K562 (cell line): ENCODE results near the gene KYAT1. TPM values are rescaled to one million over a fixed set of nuclear protein-coding genes. Genes with fewer than 3 reads are reported as not detected.
A peak's percentile ranks its signal among the peaks of the same experiment; 100 is the strongest.

Source experiments
- BHLHE40 ChIP-seq: IDR thresholded peaks from 2 replicates; pipeline ENCODE4 v1.6.1; 2011; ENCODE audit warnings: low read length, improper control_type of control experiment
- BRD9 ChIP-seq: fragments of 450-650 bp; IDR thresholded peaks from 2 replicates; pipeline ENCODE4 v1.6.1; 2018; ENCODE audit warnings: low read depth; ENCODE audit not compliant: partially characterized antibody
- C11orf30 ChIP-seq: fragments of 450-650 bp; IDR thresholded peaks from 2 replicates; pipeline ENCODE4 v1.6.1; 2016; ENCODE audit warnings: low read depth, mild to moderate bottlenecking
- CHCHD3 ChIP-seq: fragments of 250-450 bp; sonication (Bioruptor Pico); IDR thresholded peaks from 2 replicates; pipeline ENCODE4 v2.1.2; 2022; ENCODE audit warnings: mild to moderate bottlenecking
- ERF ChIP-seq: fragments of 450-650 bp; formaldehyde crosslinking; IDR thresholded peaks from 2 replicates; pipeline ENCODE4 v1.4.0; 2020; ENCODE audit warnings: mild to moderate bottlenecking, mixed read lengths
- GTF2F1 ChIP-seq: IDR thresholded peaks from 2 replicates; pipeline ENCODE4 v1.6.1; 2011; ENCODE audit warnings: low read depth, low read length, improper control_type of control experiment
- HDAC2 ChIP-seq: fragments of 450-650 bp; IDR thresholded peaks from 2 replicates; pipeline ENCODE4 v1.6.1; 2016; ENCODE audit warnings: mild to moderate bottlenecking
- HEY1 ChIP-seq: fragments of 250-450 bp; sonication (Bioruptor Pico); IDR thresholded peaks from 2 replicates; pipeline ENCODE4 v1.5.0; 2020; ENCODE audit warnings: mild to moderate bottlenecking, moderate library complexity, borderline replicate concordance
- HMBOX1 ChIP-seq: sonication (generic); IDR thresholded peaks from 2 replicates; pipeline ENCODE4 v1.6.1; 2016
- KAT8 ChIP-seq: fragments of 450-650 bp; IDR thresholded peaks from 2 replicates; pipeline ENCODE4 v1.6.1; 2016; ENCODE audit warnings: low read depth, mild to moderate bottlenecking
- MAFF ChIP-seq: IDR thresholded peaks from 2 replicates; pipeline ENCODE4 v1.6.1; 2012; ENCODE audit warnings: low read length, improper control_type of control experiment
- NFE2L1 ChIP-seq: fragments of 450-650 bp; IDR thresholded peaks from 2 replicates; pipeline ENCODE4 v1.6.1; 2016; ENCODE audit warnings: missing genetic modification characterization, low read depth, mild to moderate bottlenecking, missing compliant biosample characterization, moderate library complexity, borderline replicate concordance
- RNF2 ChIP-seq: sonication (generic); IDR thresholded peaks from 2 replicates; pipeline ENCODE4 v1.6.1; 2016
- SAP30 ChIP-seq: fragments of 200-600 bp; sonication (generic); IDR thresholded peaks from 2 replicates; pipeline ENCODE4 v1.6.1; 2012; ENCODE audit warnings: borderline replicate concordance, low read depth, mild to moderate bottlenecking, moderate library complexity, low read length, control low read depth, inconsistent platforms; ENCODE audit not compliant: insufficient read depth, poor library complexity, severe bottlenecking
- SIN3A ChIP-seq, 2 experiments: fragments of 150-350 bp in 1 of 2; IDR thresholded peaks; 2 replicates each; pipeline ENCODE4 v1.6.1; 2011 to 2016; ENCODE audit warnings: borderline replicate concordance in 2 of 2, low read depth in 2 of 2, low read length in 2 of 2, mild to moderate bottlenecking in 2 of 2, moderate library complexity in 2 of 2; ENCODE audit not compliant: control insufficient read depth in 1 of 2
- SMC3 ChIP-seq: conservative IDR thresholded peaks from 2 replicates; pipeline ENCODE4 v1.6.1; 2011; ENCODE audit warnings: low read depth, low read length, improper control_type of control experiment; ENCODE audit not compliant: insufficient read depth
- TAL1 ChIP-seq: fragments of 450-650 bp; IDR thresholded peaks from 2 replicates; pipeline ENCODE4 v1.6.1; 2016; ENCODE audit warnings: mild to moderate bottlenecking
- ZBTB34 ChIP-seq: fragments of 250-450 bp; sonication (Bioruptor Pico); IDR thresholded peaks from 2 replicates; pipeline ENCODE4 v1.8.0; 2021; ENCODE audit warnings: mild to moderate bottlenecking, moderate library complexity
- ZFP30 ChIP-seq: fragments of 250-450 bp; sonication (Bioruptor Pico); IDR thresholded peaks from 2 replicates; pipeline ENCODE4 v1.8.0; 2022; ENCODE audit warnings: moderate library complexity, mild to moderate bottlenecking, inconsistent platforms, borderline replicate concordance
- ZNF133 ChIP-seq: fragments of 250-450 bp; sonication (Bioruptor Pico); IDR thresholded peaks from 2 replicates; pipeline ENCODE4 v1.4.0; 2020; ENCODE audit warnings: mild to moderate bottlenecking
- ZNF224 ChIP-seq: sonication (generic); formaldehyde crosslinking; IDR thresholded peaks from 2 replicates; pipeline ENCODE4 v1.8.0; 2022; ENCODE audit warnings: mild to moderate bottlenecking, missing genetic modification reagents
- ZNF41 ChIP-seq: fragments of 250-450 bp; sonication (Bioruptor Pico); conservative IDR thresholded peaks from 2 replicates; pipeline ENCODE4 v1.4.0; 2020; ENCODE audit warnings: mild to moderate bottlenecking
- ZNF589 ChIP-seq: fragments of 200-800 bp; sonication (Bioruptor generic); IDR thresholded peaks from 2 replicates; pipeline ENCODE4 v1.6.1; 2016; ENCODE audit warnings: low read depth, missing genetic modification characterization, missing compliant biosample characterization
- ZNF696 ChIP-seq: fragments of 250-450 bp; sonication (Bioruptor Pico); conservative IDR thresholded peaks from 2 replicates; pipeline ENCODE4 v1.4.0; 2020; ENCODE audit warnings: mild to moderate bottlenecking, moderate library complexity
- polyA plus RNA-seq, 8 experiments: library from polyadenylated mRNA; depleted of rRNA in 4 of 8; stranded (reverse) in 5 of 8; unstranded in 3 of 8; fragments of >200 nt; fragmentation: Nextera tagmentation in 2 of 8; fragmentation: Illumina TruSeq in 1 of 8; extraction: Ambion mirVana in 2 of 8; extraction: Trizol in 1 of 8; gene quantifications; 2 replicates each; pipeline versions ENCODE4 v1.2.1 to v1.2.3, GENCODE V29; 2011 to 2014; ENCODE audit warnings: inconsistent platforms in 1 of 8, missing spikeins in 1 of 8
- total RNA-seq, 7 experiments: library from RNA; depleted of rRNA in 6 of 7; stranded (reverse); fragments of >200 nt in 6 of 7; fragmentation: Illumina TruSeq in 2 of 7; extraction: Trizol in 2 of 7; gene quantifications; 2 replicates each; pipeline versions ENCODE4 v1.2.1 to v1.2.3, GENCODE V29; 2011 to 2021; ENCODE audit warnings: low replicate concordance in 1 of 7
- TF ChIP-seq, protein P1 (sequence below): fragments of 450-650 bp; IDR thresholded peaks from 2 replicates; pipeline ENCODE4 v1.6.1; 2017; ENCODE audit warnings: antibody characterized with exemption

Gene KYAT1
- total and polyA plus RNA-seq, 9 of the 15 experiments (the other 6 are each of a cell fraction or from before 2014, with no cell fraction given) = 6.4 to 16.8 (median 11.1) TPM

GRCh38 chr9:128818839-128819715 lies 62.7 kb downstream of the KYAT1 start (continued):
- TF ChIP-seq HEY1 (CRISPR knock-in tag) (no peak), ZNF224 (CRISPR knock-in tag) (no peak), GTF2F1 (no peak), KAT8 (no peak), CHCHD3 (no peak), HDAC2 (no peak), TAL1 (no peak), HMBOX1 (no peak), RNF2 (no peak), ZNF41 (no peak), ZBTB34 (CRISPR knock-in tag) (no peak), ZNF133 (no peak), BHLHE40 (no peak), MAFF (no peak), ERF (CRISPR knock-in tag) (0 out of 2 replicates have a peak, but pooled peaks have one; percentile 9), SIN3A (IDR thresholded peaks at IDR 0.05; ENCODE audit: borderline replicate concordance in 2 of 2, control insufficient read depth in 1 of 2, low read depth in 2 of 2, low read length in 2 of 2) (peak in 1 of 2 experiments; percentile 32; a peak in 1 of 4 replicates), ZFP30 (CRISPR knock-in tag) (no peak), ZNF589 (CRISPR knock-in tag) (no peak), NFE2L1 (tag) (no peak), C11orf30 (no peak), BRD9 (no peak), ZNF696 (CRISPR knock-in tag) (no peak), SAP30 (peak; percentile 86), SMC3 (0 out of 2 replicates have a peak, but pooled peaks have one; percentile 12)
- TF ChIP-seq, protein P1, sequence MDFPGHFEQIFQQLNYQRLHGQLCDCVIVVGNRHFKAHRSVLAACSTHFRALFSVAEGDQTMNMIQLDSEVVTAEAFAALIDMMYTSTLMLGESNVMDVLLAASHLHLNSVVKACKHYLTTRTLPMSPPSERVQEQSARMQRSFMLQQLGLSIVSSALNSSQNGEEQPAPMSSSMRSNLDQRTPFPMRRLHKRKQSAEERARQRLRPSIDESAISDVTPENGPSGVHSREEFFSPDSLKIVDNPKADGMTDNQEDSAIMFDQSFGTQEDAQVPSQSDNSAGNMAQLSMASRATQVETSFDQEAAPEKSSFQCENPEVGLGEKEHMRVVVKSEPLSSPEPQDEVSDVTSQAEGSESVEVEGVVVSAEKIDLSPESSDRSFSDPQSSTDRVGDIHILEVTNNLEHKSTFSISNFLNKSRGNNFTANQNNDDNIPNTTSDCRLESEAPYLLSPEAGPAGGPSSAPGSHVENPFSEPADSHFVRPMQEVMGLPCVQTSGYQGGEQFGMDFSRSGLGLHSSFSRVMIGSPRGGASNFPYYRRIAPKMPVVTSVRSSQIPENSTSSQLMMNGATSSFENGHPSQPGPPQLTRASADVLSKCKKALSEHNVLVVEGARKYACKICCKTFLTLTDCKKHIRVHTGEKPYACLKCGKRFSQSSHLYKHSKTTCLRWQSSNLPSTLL = no peak
